Heart right ventricle (tissue), 16 donors: ENCODE measurements around the gene PLCL2. TPM values are rescaled to one million over a fixed set of nuclear protein-coding genes. Genes with fewer than 3 reads are reported as not detected.
A peak's percentile ranks its signal among the peaks of the same experiment; 100 is the strongest.

Experiments
- ATAC-seq, 8 donors: fragments of 200-7000 bp; cut with Tn5 transposase; one replicate each; pipeline ENCODE4 v1.9.1; 2020; ENCODE audit warnings: mild to moderate bottlenecking in 8 of 8, moderate library complexity in 8 of 8, moderate number of reproducible peaks in 1 of 8
- DNase-seq, 2 donors: peaks; one replicate each; pipeline ENCODE4 v3.0.0-alpha.2; 2020
- H3K27ac ChIP-seq, 10 donors: fragments of 200-600 bp; sonication (generic) in 2 of 10; one replicate each; pipeline versions ENCODE4 v1.5.0 to v1.8.0; 2020 to 2022; ENCODE audit warnings: mild to moderate bottlenecking in 3 of 10
- H3K27me3 ChIP-seq, 7 donors: fragments of 200-600 bp; one replicate each; pipeline ENCODE4 v1.8.0; 2021 to 2022; ENCODE audit warnings: mild to moderate bottlenecking in 2 of 7
- H3K36me3 ChIP-seq, 9 donors: fragments of 200-600 bp; sonication (generic) in 1 of 9; one replicate each; pipeline versions ENCODE4 v1.5.0 to v1.8.0; 2020 to 2022; ENCODE audit warnings: mild to moderate bottlenecking in 2 of 9
- H3K4me1 ChIP-seq, 9 donors: fragments of 200-600 bp; sonication (generic) in 1 of 9; one replicate each; pipeline versions ENCODE4 v1.5.0 to v1.8.0; 2020 to 2022; ENCODE audit warnings: mild to moderate bottlenecking in 4 of 9
- H3K4me3 ChIP-seq, 10 donors: fragments of 200-600 bp; sonication (generic) in 2 of 10; one replicate each; pipeline versions ENCODE4 v1.5.0 to v1.8.0; 2020 to 2022; ENCODE audit warnings: mild to moderate bottlenecking in 7 of 10, moderate library complexity in 2 of 10
- H3K9me3 ChIP-seq, 11 donors: fragments of 200-600 bp in 10 of 11; sonication (generic) in 2 of 11; one replicate each; pipeline versions ENCODE4 v1.5.0 to v1.8.0; 2013 to 2022; ENCODE audit warnings: mild to moderate bottlenecking in 2 of 11, control low read depth in 1 of 11, moderate library complexity in 1 of 11
- CTCF ChIP-seq, 9 donors: fragments of 200-600 bp; sonication (generic) in 2 of 9; IDR thresholded peaks; one replicate each; pipeline versions ENCODE4 v1.5.0 to v1.8.0; 2021 to 2022; ENCODE audit warnings: antibody characterized with exemption in 9 of 9, mild to moderate bottlenecking in 5 of 9, moderate library complexity in 1 of 9
- WGBS, 2 donors: extraction: QIAGEN DNeasy Blood & Tissue Kit; methylation state at CpG; one replicate each; pipeline ENCODE4 v1.1.7; 2013; ENCODE audit warnings: inconsistent platforms in 1 of 2; 5-methylcytosine and 5-hydroxymethylcytosine counted together
- intact Hi-C, 10 donors: fragments of 100-400 bp; cut with DNase I; formaldehyde crosslinking; loops; one replicate each; pipeline versions ENCODE4 v1.11.1 to v1.14.2; 2022
- polyA plus RNA-seq, 2 donors: library from polyadenylated mRNA; stranded (reverse); fragments of 200-250 nt; gene quantifications; one replicate each; pipeline ENCODE4 v1.2.3, GENCODE V29; 2013
- total RNA-seq, 10 donors: library from RNA; stranded (reverse); fragmentation: NEBNext Ultra II Directional in 3 of 10; extraction: Animal tissue kit (Norgen Biotek cat#: 25700) in 3 of 10; gene quantifications; one replicate each; pipeline versions ENCODE4 v1.2.1 to v1.2.4, GENCODE V29; 2021 to 2023
- donor health status: Arrhythmogenic right ventricular cardiomyopathy.
- donor health status: ischemic (EF 13 %, LVEDD 7.1; RV severe dilation, severe dysfunction).
- donor health status: healthy with polysubstance abuse.
- donor health status: DM: no; HTN: yes; CAD: no.
- donor health status: DM: no; HTN: no; CAD: no.
- donor health status: ischemic (EF 25% LVEDD 6.9; RV normal size, moderate dysfunction).
- donor health status: ischemic (EF 25% LVEDD 5.7; RV mildly dilated, moderate dysfunction).
- donor health status: healthy.
- donor health status: DM: yes; HTN: yes; CAD: no.
- donor health status: Ischemic cardiomyopathy.
- donor health status: ischemic (EF 35%, LVEDD 5.7; RV mildly dilated, moderate dysfunction).
- donor health status: nonischemic (EF 11% LVEDD 7.7; RV severe dilation, severe dysfunction).
- donor health status: DM: yes; HTN: yes; CAD: no.
- donor health status: PGD.
- donor health status: ischemic (EF 29% LVEDD 5.4; RV normal size, mild dysfunction).
- donor health status: nonischemic (EF 23%, LVEDD 6.1; RV moderate dilation, normal function).

PLCL2 gene
- total and polyA plus RNA-seq, 12 donors: 8.7 to 79.8 (median 53.0) TPM

GRCh38 chr3:17055374-17056276 is 170.9 kb downstream of the PLCL2 start:
- peak; percentile 56 to 85 (median 63) for ATAC-seq
- Histone ChIP-seq H3K4me1 (peaks cover 0 to 42% (median 24%) of the 10 kb centered on the region in 9 donors), H3K4me3 (no peak overlapping the region), H3K36me3 (peaks cover 0 to 12% (median 0%) of the 10 kb centered on the region in 9 donors), H3K27me3 (no peaks in the 10 kb centered on the region), H3K9me3 (peaks cover 0 to 19% (median 0%) of the 10 kb centered on the region in 11 donors), H3K27ac (peak overlapping the region in 9 of 10 donors; percentile 25 to 75 (median 54))
- WGBS, 2 donors: 53% methylated on average over 7 of the region's 7 CpGs
- intact Hi-C loops: no loop called here
- no peak for TF ChIP-seq CTCF (IDR thresholded peaks at IDR 0.05)
- DNase-seq: no peak

- Histone ChIP-seq H3K4me3 (no peak overlapping the region), H3K9me3 (peaks cover 0 to 18% (median 0%) of the 10 kb centered on the region in 11 donors), H3K27ac (peak overlapping the region in 3 of 10 donors; percentile 8 to 60 (median 54)), H3K27me3 (no peaks in the 10 kb centered on the region), H3K36me3 (peaks cover 0 to 12% (median 0%) of the 10 kb centered on the region in 9 donors), H3K4me1 (peaks cover 0 to 49% (median 25%) of the 10 kb centered on the region in 9 donors)
- no peak for DNase-seq
- no peak for TF ChIP-seq CTCF (IDR thresholded peaks at IDR 0.05)
- peak in 1 of 8 donors; percentile 80 for ATAC-seq
- WGBS, 2 donors: 49 to 62% methylated on average over 4 of the region's 4 CpGs
- intact Hi-C loops: no loop called here
Observed at GRCh38 chr3:17057321-17057720, 172.6 kb downstream of the PLCL2 start.

GRCh38 chr3:17059989-17060550 is 175.3 kb downstream of the PLCL2 start:
- Histone ChIP-seq H3K27me3 (no peaks in the 10 kb centered on the region), H3K9me3 (no peaks in the 10 kb centered on the region), H3K4me3 (no peak overlapping the region), H3K27ac (peak overlapping the region in 1 of 10 donors; percentile 12), H3K36me3 (peaks cover 0 to 10% (median 0%) of the 10 kb centered on the region in 9 donors), H3K4me1 (peaks cover 0 to 42% (median 22%) of the 10 kb centered on the region in 9 donors)
- DNase-seq: no peak
- intact Hi-C loops: no loop called here
- 91 to 93% methylated on average over 5 of the region's 5 CpGs for WGBS, 2 donors
- no peak for ATAC-seq
- no peak for TF ChIP-seq CTCF (IDR thresholded peaks at IDR 0.05)

- no peak for ATAC-seq
- Histone ChIP-seq H3K4me1 (peaks cover 0 to 33% (median 15%) of the 10 kb centered on the region in 9 donors), H3K4me3 (no peak overlapping the region), H3K36me3 (peaks cover 0 to 14% (median 0%) of the 10 kb centered on the region in 9 donors), H3K27ac (peak overlapping the region in 2 of 10 donors; percentile 6 to 65), H3K9me3 (no peaks in the 10 kb centered on the region), H3K27me3 (no peaks in the 10 kb centered on the region)
- DNase-seq: no peak
- TF ChIP-seq CTCF (IDR thresholded peaks at IDR 0.05): no peak
- 68 to 77% methylated on average over 3 of the region's 3 CpGs for WGBS, 2 donors
- intact Hi-C loops: no loop called here
Observed at GRCh38 chr3:17061005-17061404, 176.2 kb downstream of the PLCL2 start.
